ENCODE results near the gene POTEI. TPM values are rescaled to one million over a fixed set of nuclear protein-coding genes. Genes with fewer than 3 reads are reported as not detected.
"Not testable (repeated sequence)": the region's sequence is repeated elsewhere in the genome, so short reads cannot be mapped to it uniquely, and the experiment has no call there.

POTEI gene
- total RNA-seq, 5 donors from 2014 or later (not counting 1 experiment from before 2014, with no cell fraction given), result not detected

- H3K36me3 ChIP-seq (ENCODE audit: control insufficient read depth in 2 of 2, extremely low read depth in 1 of 2, insufficient read depth in 1 of 2, low read length in 1 of 2); CTCF ChIA-PET; H3K36me3 Mint-ChIP-seq; H3K4me1 ChIP-seq (ENCODE audit: control insufficient read depth in 1 of 2, extremely low read depth in 1 of 2, insufficient read depth in 2 of 2, low read length in 2 of 2); H3K4me3 Mint-ChIP-seq; H3K9me3 Mint-ChIP-seq; H3K27me3 ChIP-seq (replicated peaks in 1 of 2; ENCODE audit: control insufficient read depth in 2 of 2, extremely low read depth in 1 of 2, insufficient read depth in 2 of 2, low read length in 1 of 2); H3K27ac ChIP-seq (ENCODE audit: low read length); H3K4me3 ChIP-seq (ENCODE audit: control insufficient read depth in 1 of 2, extremely low read depth in 1 of 2, low read length in 1 of 2); DNase-seq; H3K9me3 ChIP-seq; H3K27me3 Mint-ChIP-seq; ATAC-seq (replicated peaks in 1 of 4); H3K27ac Mint-ChIP-seq; POLR2A ChIA-PET; H3K4me1 Mint-ChIP-seq: not testable (repeated sequence)
- WGBS (ENCODE audit: insufficient coverage), result no CpG with 5 or more reads among the region's 40 CpGs
Measured at GRCh38 chr2:130527365-130527967, 18.3 kb upstream of the POTEI start.

GRCh38 chr2:130522390-130522789, 13.3 kb upstream of the POTEI start:
- H3K27ac Mint-ChIP-seq; H3K27me3 ChIP-seq (replicated peaks in 1 of 2; ENCODE audit: control insufficient read depth in 2 of 2, extremely low read depth in 1 of 2, insufficient read depth in 2 of 2, low read length in 1 of 2); H3K4me3 Mint-ChIP-seq; H3K36me3 ChIP-seq (ENCODE audit: control insufficient read depth in 2 of 2, extremely low read depth in 1 of 2, insufficient read depth in 1 of 2, low read length in 1 of 2); H3K4me1 ChIP-seq (ENCODE audit: control insufficient read depth in 1 of 2, extremely low read depth in 1 of 2, insufficient read depth in 2 of 2, low read length in 2 of 2); H3K9me3 ChIP-seq; ATAC-seq (replicated peaks in 1 of 4); H3K4me1 Mint-ChIP-seq; CTCF ChIA-PET; H3K36me3 Mint-ChIP-seq; H3K9me3 Mint-ChIP-seq; H3K27ac ChIP-seq (ENCODE audit: low read length); H3K27me3 Mint-ChIP-seq; H3K4me3 ChIP-seq (ENCODE audit: control insufficient read depth in 1 of 2, extremely low read depth in 1 of 2, low read length in 1 of 2); DNase-seq; POLR2A ChIA-PET: not testable (repeated sequence)
- WGBS (ENCODE audit: insufficient coverage), result no CpG with 5 or more reads among the region's 23 CpGs

- not testable (repeated sequence) for H3K27ac Mint-ChIP-seq; ATAC-seq (replicated peaks in 1 of 4)
- no CpG with 5 or more reads among the region's 7 CpGs for WGBS (ENCODE audit: insufficient coverage)
Measured at GRCh38 chr2:130520992-130521391, 11.9 kb upstream of the POTEI start, which contains the start of gene CFC1B. Gene CFC1B (plus strand): TSS chr2:130521222. CDS start chr2:130521485, 263 bp downstream.

GRCh38 chr2:130518516-130519106, 9.5 kb upstream of the POTEI start:
- H3K4me3 Mint-ChIP-seq; H3K4me1 ChIP-seq (ENCODE audit: control insufficient read depth in 1 of 2, extremely low read depth in 1 of 2, insufficient read depth in 2 of 2, low read length in 2 of 2); H3K27me3 Mint-ChIP-seq; H3K36me3 ChIP-seq (ENCODE audit: control insufficient read depth in 2 of 2, extremely low read depth in 1 of 2, insufficient read depth in 1 of 2, low read length in 1 of 2); H3K27ac Mint-ChIP-seq; DNase-seq; ATAC-seq (replicated peaks in 1 of 4); H3K9me3 ChIP-seq; H3K4me3 ChIP-seq (ENCODE audit: control insufficient read depth in 1 of 2, extremely low read depth in 1 of 2, low read length in 1 of 2); POLR2A ChIA-PET; H3K36me3 Mint-ChIP-seq; H3K27me3 ChIP-seq (replicated peaks in 1 of 2; ENCODE audit: control insufficient read depth in 2 of 2, extremely low read depth in 1 of 2, insufficient read depth in 2 of 2, low read length in 1 of 2); H3K9me3 Mint-ChIP-seq; CTCF ChIA-PET; H3K27ac ChIP-seq (ENCODE audit: low read length); H3K4me1 Mint-ChIP-seq: not testable (repeated sequence)
- WGBS (ENCODE audit: insufficient coverage), result no CpG with 5 or more reads among the region's 12 CpGs

More at GRCh38 chr2:130520992-130521391, 11.9 kb upstream of the POTEI start, which contains the start of gene CFC1B:
- H3K9me3 ChIP-seq; H3K4me3 Mint-ChIP-seq; H3K9me3 Mint-ChIP-seq; H3K4me3 ChIP-seq (ENCODE audit: control insufficient read depth in 1 of 2, extremely low read depth in 1 of 2, low read length in 1 of 2); POLR2A ChIA-PET; H3K36me3 ChIP-seq (ENCODE audit: control insufficient read depth in 2 of 2, extremely low read depth in 1 of 2, insufficient read depth in 1 of 2, low read length in 1 of 2); H3K4me1 ChIP-seq (ENCODE audit: control insufficient read depth in 1 of 2, extremely low read depth in 1 of 2, insufficient read depth in 2 of 2, low read length in 2 of 2); H3K36me3 Mint-ChIP-seq; DNase-seq; H3K27me3 ChIP-seq (replicated peaks in 1 of 2; ENCODE audit: control insufficient read depth in 2 of 2, extremely low read depth in 1 of 2, insufficient read depth in 2 of 2, low read length in 1 of 2); CTCF ChIA-PET; H3K4me1 Mint-ChIP-seq; H3K27me3 Mint-ChIP-seq; H3K27ac ChIP-seq (ENCODE audit: low read length): not testable (repeated sequence)

GRCh38 chr2:130511747-130512451, 2.8 kb upstream of the POTEI start:
- H3K4me3 Mint-ChIP-seq; H3K4me3 ChIP-seq (ENCODE audit: control insufficient read depth in 1 of 2, extremely low read depth in 1 of 2, low read length in 1 of 2); H3K36me3 ChIP-seq (ENCODE audit: control insufficient read depth in 2 of 2, extremely low read depth in 1 of 2, insufficient read depth in 1 of 2, low read length in 1 of 2); DNase-seq; H3K27ac ChIP-seq (ENCODE audit: low read length); H3K27ac Mint-ChIP-seq; H3K4me1 ChIP-seq (ENCODE audit: control insufficient read depth in 1 of 2, extremely low read depth in 1 of 2, insufficient read depth in 2 of 2, low read length in 2 of 2); H3K27me3 ChIP-seq (replicated peaks in 1 of 2; ENCODE audit: control insufficient read depth in 2 of 2, extremely low read depth in 1 of 2, insufficient read depth in 2 of 2, low read length in 1 of 2); ATAC-seq (replicated peaks in 1 of 4); H3K36me3 Mint-ChIP-seq; H3K9me3 ChIP-seq; POLR2A ChIA-PET; H3K4me1 Mint-ChIP-seq; CTCF ChIA-PET; H3K27me3 Mint-ChIP-seq; H3K9me3 Mint-ChIP-seq: not testable (repeated sequence)
- WGBS (ENCODE audit: insufficient coverage), result no CpG with 5 or more reads among the region's 17 CpGs

- H3K27me3 Mint-ChIP-seq; H3K27ac ChIP-seq (ENCODE audit: low read length); H3K4me1 ChIP-seq (ENCODE audit: control insufficient read depth in 1 of 2, extremely low read depth in 1 of 2, insufficient read depth in 2 of 2, low read length in 2 of 2); H3K27ac Mint-ChIP-seq; H3K4me1 Mint-ChIP-seq; CTCF ChIA-PET; POLR2A ChIA-PET; ATAC-seq (replicated peaks in 1 of 4); H3K4me3 Mint-ChIP-seq; H3K36me3 Mint-ChIP-seq; H3K27me3 ChIP-seq (replicated peaks in 1 of 2; ENCODE audit: control insufficient read depth in 2 of 2, extremely low read depth in 1 of 2, insufficient read depth in 2 of 2, low read length in 1 of 2); H3K4me3 ChIP-seq (ENCODE audit: control insufficient read depth in 1 of 2, extremely low read depth in 1 of 2, low read length in 1 of 2); H3K9me3 Mint-ChIP-seq; H3K9me3 ChIP-seq; DNase-seq; H3K36me3 ChIP-seq (ENCODE audit: control insufficient read depth in 2 of 2, extremely low read depth in 1 of 2, insufficient read depth in 1 of 2, low read length in 1 of 2): not testable (repeated sequence)
- WGBS (ENCODE audit: insufficient coverage), result no CpG with 5 or more reads among the region's 31 CpGs
Measured at GRCh38 chr2:130510807-130511746, 1.9 kb upstream of the POTEI start.
